Osteoblast (primary cell): Measurements from ENCODE around the gene AKR1A1. TPM values are rescaled to one million over a fixed set of nuclear protein-coding genes. Genes with fewer than 3 reads are reported as not detected.

ENCODE experiments used
- DNase-seq: peaks from one replicate; pipeline ENCODE4 v3.0.0; 2011; ENCODE audit warnings: low spot score, mixed read lengths; ENCODE audit not compliant: insufficient read length; ENCODE audit errors: missing footprints
- H2AFZ ChIP-seq: 2 replicates; pipeline ENCODE4 v1.6.0; 2011; ENCODE audit warnings: mild to moderate bottlenecking, low read length
- H3K27ac ChIP-seq: 2 replicates; pipeline ENCODE4 v1.5.1; 2011; ENCODE audit warnings: mild to moderate bottlenecking, low read depth, low read length, moderate library complexity
- H3K27me3 ChIP-seq: 2 replicates; pipeline ENCODE4 v1.6.0; 2012; ENCODE audit warnings: mild to moderate bottlenecking, control low read depth, inconsistent platforms, low read length, moderate library complexity; ENCODE audit not compliant: insufficient read depth
- H3K36me3 ChIP-seq: 2 replicates; pipeline ENCODE4 v1.5.1; 2011; ENCODE audit warnings: mild to moderate bottlenecking, low read length, control low read depth, moderate library complexity; ENCODE audit not compliant: insufficient read depth
- H3K4me1 ChIP-seq: 2 replicates; pipeline ENCODE4 v1.5.1; 2011; ENCODE audit warnings: mild to moderate bottlenecking, low read length, control low read depth, moderate library complexity; ENCODE audit not compliant: insufficient read depth
- H3K4me2 ChIP-seq: 2 replicates; pipeline ENCODE4 v1.6.0; 2011; ENCODE audit warnings: mild to moderate bottlenecking, low read length; ENCODE audit not compliant: insufficient read depth
- H3K4me3 ChIP-seq: fragments of 200-600 bp; sonication (generic); 3 replicates; pipeline ENCODE4 v1.5.1; 2012; ENCODE audit warnings: mild to moderate bottlenecking, low read length, inconsistent platforms; ENCODE audit not compliant: insufficient read depth
- H3K79me2 ChIP-seq: 2 replicates; pipeline ENCODE4 v1.6.0; 2012; ENCODE audit warnings: mild to moderate bottlenecking, low read length, control low read depth, inconsistent platforms; ENCODE audit not compliant: insufficient read depth
- H3K9me3 ChIP-seq: 2 replicates; pipeline ENCODE4 v1.5.1; 2011; ENCODE audit warnings: low read depth, low read length, control low read depth
- H4K20me1 ChIP-seq: 2 replicates; pipeline ENCODE4 v1.6.0; 2012; ENCODE audit warnings: mild to moderate bottlenecking, low read length, control low read depth; ENCODE audit not compliant: insufficient read depth
- total RNA-seq: library from RNA; depleted of rRNA; stranded (reverse); fragments of >200 nt; gene quantifications from 2 replicates; pipeline ENCODE4 v1.2.3, GENCODE V29; 2012
- TF ChIP-seq, protein P1 (sequence below): IDR thresholded peaks from 2 replicates; pipeline ENCODE4 v1.5.1; 2011; ENCODE audit warnings: mild to moderate bottlenecking, low read depth, low read length, moderate library complexity; ENCODE audit errors: extremely low read depth

AKR1A1 gene
- total RNA-seq, 1 donor = 136 TPM

DNA sequence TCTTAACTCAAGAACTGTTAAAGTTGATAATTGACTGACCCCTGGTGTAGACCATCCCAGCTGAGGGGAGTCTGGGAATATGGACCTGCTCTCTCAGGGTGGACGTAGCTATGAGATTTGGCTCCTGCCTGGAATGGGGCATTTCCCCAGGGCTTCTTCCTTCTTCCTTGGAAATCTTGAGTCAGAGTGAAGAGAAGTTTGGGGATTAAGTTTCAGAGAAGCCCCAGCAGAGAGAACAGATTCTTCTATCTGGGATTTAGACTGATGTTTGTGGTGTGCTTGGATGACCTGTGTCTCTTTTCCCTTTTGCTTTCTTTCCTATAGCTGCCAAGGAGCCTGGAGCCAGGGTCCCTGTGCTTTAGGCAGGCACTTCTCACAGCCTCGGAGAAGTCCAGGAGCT is 13.2 kb downstream of the AKR1A1 start:
- Histone ChIP-seq H3K27me3 (no peaks in the 10 kb centered on the region), H3K4me2 (no peak overlapping the region), H3K4me1 (no peaks in the 10 kb centered on the region), H4K20me1 (no peaks in the 10 kb centered on the region), H3K27ac (no peak overlapping the region), H3K79me2 (peaks cover 19% of the 10 kb centered on the region), H2AFZ (no peak overlapping the region), H3K36me3 (peaks cover 39% of the 10 kb centered on the region), H3K4me3 (no peak overlapping the region), H3K9me3 (no peaks in the 10 kb centered on the region)
- TF ChIP-seq, protein P1, sequence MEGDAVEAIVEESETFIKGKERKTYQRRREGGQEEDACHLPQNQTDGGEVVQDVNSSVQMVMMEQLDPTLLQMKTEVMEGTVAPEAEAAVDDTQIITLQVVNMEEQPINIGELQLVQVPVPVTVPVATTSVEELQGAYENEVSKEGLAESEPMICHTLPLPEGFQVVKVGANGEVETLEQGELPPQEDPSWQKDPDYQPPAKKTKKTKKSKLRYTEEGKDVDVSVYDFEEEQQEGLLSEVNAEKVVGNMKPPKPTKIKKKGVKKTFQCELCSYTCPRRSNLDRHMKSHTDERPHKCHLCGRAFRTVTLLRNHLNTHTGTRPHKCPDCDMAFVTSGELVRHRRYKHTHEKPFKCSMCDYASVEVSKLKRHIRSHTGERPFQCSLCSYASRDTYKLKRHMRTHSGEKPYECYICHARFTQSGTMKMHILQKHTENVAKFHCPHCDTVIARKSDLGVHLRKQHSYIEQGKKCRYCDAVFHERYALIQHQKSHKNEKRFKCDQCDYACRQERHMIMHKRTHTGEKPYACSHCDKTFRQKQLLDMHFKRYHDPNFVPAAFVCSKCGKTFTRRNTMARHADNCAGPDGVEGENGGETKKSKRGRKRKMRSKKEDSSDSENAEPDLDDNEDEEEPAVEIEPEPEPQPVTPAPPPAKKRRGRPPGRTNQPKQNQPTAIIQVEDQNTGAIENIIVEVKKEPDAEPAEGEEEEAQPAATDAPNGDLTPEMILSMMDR = no peak
- no peak for DNase-seq

DNA sequence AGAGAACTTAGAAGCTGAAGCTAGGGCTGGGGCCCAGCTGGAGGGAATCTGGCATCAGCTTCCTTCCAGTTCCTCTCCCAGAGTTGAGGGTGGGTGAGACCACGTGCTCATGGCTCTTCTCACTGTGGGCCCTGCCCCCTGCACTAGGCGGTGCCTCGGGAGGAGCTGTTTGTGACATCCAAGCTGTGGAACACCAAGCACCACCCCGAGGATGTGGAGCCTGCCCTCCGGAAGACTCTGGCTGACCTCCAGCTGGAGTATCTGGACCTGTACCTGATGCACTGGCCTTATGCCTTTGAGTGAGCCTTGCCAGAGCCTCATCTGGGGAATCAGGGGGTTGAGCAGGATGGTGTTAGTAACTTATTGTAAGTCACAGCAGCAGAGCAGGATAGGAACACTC is 16.1 kb downstream of the AKR1A1 start:
- no peak overlapping the region for H3K4me3 ChIP-seq
- peaks cover 52% of the 10 kb centered on the region for H3K36me3 ChIP-seq
- no peak overlapping the region for H2AFZ ChIP-seq
- H3K27ac ChIP-seq = no peak overlapping the region
- peaks cover 5% of the 10 kb centered on the region for H3K79me2 ChIP-seq
- no peak overlapping the region for H3K4me2 ChIP-seq
- H3K27me3 ChIP-seq = no peaks in the 10 kb centered on the region
- no peaks in the 10 kb centered on the region for H3K9me3 ChIP-seq
- TF ChIP-seq, protein P1 = no peak
- no peak for DNase-seq
- no peaks in the 10 kb centered on the region for H3K4me1 ChIP-seq
- H4K20me1 ChIP-seq = no peaks in the 10 kb centered on the region

DNA sequence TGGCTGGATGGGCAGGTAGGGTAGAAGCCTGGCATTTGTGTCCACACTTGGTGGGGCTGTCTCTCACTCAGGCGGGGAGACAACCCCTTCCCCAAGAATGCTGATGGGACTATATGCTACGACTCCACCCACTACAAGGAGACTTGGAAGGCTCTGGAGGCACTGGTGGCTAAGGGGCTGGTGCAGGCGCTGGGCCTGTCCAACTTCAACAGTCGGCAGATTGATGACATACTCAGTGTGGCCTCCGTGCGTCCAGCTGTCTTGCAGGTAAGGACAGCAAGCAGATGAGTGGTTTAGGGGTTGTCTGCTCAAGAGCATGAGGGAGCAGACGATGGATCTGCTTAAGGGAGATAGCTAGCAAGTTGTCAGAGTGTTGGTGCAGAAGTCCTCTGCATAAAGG is 17.3 kb downstream of the AKR1A1 start:
- H3K27me3 ChIP-seq = no peaks in the 10 kb centered on the region
- H3K36me3 ChIP-seq = peaks cover 43% of the 10 kb centered on the region
- TF ChIP-seq, protein P1 = no peak
- DNase-seq = no peak
- H4K20me1 ChIP-seq = no peaks in the 10 kb centered on the region
- H2AFZ ChIP-seq = no peak overlapping the region
- H3K4me3 ChIP-seq = no peak overlapping the region
- no peak overlapping the region for H3K27ac ChIP-seq
- peaks cover 5% of the 10 kb centered on the region for H3K79me2 ChIP-seq
- H3K9me3 ChIP-seq = no peaks in the 10 kb centered on the region
- no peak overlapping the region for H3K4me2 ChIP-seq
- no peaks in the 10 kb centered on the region for H3K4me1 ChIP-seq

DNA sequence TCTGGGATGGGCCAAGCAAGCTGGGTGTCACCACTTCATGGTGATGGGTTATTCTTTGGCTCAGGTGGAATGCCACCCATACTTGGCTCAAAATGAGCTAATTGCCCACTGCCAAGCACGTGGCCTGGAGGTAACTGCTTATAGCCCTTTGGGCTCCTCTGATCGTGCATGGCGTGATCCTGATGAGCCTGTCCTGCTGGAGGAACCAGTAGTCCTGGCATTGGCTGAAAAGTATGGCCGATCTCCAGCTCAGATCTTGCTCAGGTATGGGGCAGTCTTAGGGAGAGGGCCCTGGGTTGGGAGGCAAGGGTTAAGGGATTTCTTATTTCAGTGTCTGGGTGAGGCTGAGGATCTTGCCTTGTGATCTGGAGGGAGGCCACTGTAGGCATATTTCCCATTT is 17.8 kb downstream of the AKR1A1 start:
- no peaks in the 10 kb centered on the region for H4K20me1 ChIP-seq
- no peaks in the 10 kb centered on the region for H3K4me1 ChIP-seq
- H3K79me2 ChIP-seq = peaks cover 5% of the 10 kb centered on the region
- no peaks in the 10 kb centered on the region for H3K27me3 ChIP-seq
- no peaks in the 10 kb centered on the region for H3K9me3 ChIP-seq
- no peak for DNase-seq
- H3K27ac ChIP-seq = no peak overlapping the region
- TF ChIP-seq, protein P1 = no peak
- H3K36me3 ChIP-seq = peaks cover 43% of the 10 kb centered on the region
- no peak overlapping the region for H3K4me2 ChIP-seq
- no peak overlapping the region for H3K4me3 ChIP-seq
- H2AFZ ChIP-seq = no peak overlapping the region
